Astrocyte of the hippocampus (primary cell): Measurements from ENCODE around the gene DOLPP1.

Source experiments
- DNase-seq: peaks from one replicate; pipeline ENCODE4 v3.0.0; 2011; ENCODE audit warnings: low read depth, low spot score

DOLPP1 gene

DNA sequence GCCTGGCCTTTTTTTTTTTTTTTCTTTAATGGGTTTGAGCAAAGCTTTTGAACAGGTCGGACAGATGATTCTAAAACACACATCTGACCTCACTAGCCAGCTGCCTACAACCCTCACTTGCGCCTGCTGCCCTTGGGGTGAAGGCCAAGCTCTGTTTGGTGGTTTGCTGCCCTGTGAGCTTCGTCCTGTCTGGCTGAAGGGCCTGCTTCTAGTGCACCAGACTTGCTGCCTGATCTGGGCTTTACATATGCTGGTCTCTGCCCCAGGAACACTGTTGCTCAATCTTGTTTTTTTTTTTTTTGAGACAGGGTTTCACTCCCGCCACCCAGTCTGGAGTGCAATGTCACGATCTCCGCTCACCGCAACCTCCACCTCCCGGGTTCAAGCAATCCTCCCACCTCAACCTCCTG, 16.4 kb upstream of the DOLPP1 start:
- no peak for DNase-seq

DNA sequence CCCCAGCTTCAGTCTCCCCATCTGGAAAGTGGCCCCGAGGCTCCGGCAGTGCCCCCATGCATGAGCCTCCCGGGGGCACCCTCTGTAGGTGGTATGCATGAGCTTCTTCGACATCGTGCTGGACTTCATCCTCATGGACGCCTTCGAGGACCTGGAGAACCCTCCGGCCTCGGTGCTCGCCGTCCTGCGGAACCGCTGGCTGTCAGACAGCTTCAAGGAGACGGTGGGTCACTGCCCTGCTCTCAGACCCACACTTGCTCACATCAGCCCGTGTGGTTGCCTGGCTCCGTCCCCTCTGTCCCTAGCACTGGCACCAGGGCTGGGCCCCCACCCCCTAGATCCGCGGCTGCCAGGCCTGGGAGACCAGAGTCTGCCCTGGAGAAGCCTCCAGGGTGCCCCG, 12.8 kb upstream of the DOLPP1 start:
- no peak for DNase-seq

GRCh38 chr9:129068990-129069861, 11.7 kb upstream of the DOLPP1 start:
- peak; percentile 24 for DNase-seq

DNA sequence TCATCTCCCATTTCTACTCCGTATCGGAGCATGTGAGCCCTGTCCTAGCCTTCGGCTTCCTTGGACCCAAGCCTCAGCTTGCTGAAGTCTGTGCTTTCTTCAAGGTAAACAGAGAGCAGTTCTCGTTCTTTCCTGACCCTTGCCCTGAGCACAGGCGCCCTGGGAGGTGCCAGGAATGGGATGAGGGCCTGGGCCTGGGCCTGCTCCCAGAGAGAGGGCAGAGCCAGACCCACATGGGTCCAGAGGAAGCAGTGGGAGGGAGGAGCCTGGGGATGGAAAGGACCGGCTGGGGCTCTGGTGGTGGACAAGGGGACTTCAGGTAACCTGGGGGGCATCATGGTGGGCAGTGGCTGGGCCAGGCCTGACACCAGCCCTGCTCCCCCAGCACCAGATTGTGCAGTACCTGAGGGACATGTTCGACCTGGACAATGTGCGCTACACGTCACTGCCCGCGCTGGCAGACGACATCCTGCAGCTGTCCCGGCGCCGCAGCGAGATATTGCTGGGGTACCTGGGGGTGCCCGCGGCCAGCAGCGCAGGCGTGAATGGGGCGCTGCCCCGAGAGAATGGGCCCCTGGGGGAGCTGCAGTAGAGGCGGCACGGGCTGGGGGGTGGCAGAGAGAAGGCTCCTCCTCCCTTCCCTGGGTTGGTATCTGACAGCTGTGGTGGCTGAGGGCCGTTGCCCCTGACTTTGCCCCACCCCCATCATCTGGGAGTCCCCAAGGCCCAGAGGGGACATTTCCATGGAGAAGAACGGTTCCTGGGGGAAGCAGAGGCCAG, 10.9 kb upstream of the DOLPP1 start:
- no peak for DNase-seq

- DNase-seq = no peak
Measured at GRCh38 chr9:129070696-129071525, 10.0 kb upstream of the DOLPP1 start.

DNA sequence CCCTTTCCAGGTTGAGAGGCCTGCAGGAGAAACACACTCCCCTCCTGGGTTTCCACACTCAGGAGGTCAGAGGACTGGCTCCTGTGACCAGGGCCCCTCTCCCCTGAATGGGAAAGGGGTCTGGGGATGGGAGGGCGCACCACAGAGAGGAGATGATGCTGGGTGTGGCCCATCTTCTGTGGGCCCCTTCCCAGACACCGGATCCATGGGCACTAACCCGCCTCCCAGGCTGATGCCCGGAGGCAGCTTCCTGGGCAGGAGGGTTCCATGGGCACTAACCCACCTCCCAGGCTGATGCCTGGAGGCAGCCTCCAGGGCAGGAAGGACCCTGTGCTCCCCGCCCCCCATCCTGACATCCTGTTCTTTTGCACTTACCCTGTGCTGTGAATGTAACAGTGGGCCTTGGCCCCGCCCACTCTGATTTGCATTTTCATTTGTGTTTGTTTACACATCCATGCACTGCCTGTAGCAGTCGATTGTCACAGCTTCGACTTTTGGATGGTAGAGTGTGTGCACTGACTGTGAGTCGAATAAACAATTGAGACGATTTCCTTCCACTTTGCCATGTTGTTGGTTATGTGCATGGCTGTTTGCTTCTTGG, 9.3 kb upstream of the DOLPP1 start:
- DNase-seq = peak; percentile 47

DNA sequence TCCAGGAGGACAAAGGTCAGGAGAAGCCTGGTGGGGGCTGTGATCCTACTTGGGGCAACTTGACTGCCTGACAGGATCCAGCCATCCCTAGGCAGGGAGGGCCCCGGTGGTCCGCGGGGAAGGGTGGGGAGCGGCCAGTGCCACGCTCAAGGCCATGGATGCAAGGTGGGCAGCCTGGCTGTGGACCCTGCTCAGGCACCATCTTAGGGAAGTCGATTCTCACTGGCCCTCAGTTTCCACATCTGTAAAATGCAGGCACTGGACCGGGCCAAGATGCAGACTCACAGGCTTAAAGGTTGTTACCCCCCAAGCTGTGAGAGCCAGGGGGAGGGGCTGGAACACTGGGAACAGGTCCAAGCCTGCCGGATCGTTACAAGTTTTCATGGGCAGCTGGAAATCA, 8.7 kb upstream of the DOLPP1 start:
- no peak for DNase-seq

GRCh38 chr9:129073404-129073803, 7.5 kb upstream of the DOLPP1 start:
- DNase-seq = no peak

GRCh38 chr9:129074106-129074505, 6.8 kb upstream of the DOLPP1 start:
- no peak for DNase-seq

DNA sequence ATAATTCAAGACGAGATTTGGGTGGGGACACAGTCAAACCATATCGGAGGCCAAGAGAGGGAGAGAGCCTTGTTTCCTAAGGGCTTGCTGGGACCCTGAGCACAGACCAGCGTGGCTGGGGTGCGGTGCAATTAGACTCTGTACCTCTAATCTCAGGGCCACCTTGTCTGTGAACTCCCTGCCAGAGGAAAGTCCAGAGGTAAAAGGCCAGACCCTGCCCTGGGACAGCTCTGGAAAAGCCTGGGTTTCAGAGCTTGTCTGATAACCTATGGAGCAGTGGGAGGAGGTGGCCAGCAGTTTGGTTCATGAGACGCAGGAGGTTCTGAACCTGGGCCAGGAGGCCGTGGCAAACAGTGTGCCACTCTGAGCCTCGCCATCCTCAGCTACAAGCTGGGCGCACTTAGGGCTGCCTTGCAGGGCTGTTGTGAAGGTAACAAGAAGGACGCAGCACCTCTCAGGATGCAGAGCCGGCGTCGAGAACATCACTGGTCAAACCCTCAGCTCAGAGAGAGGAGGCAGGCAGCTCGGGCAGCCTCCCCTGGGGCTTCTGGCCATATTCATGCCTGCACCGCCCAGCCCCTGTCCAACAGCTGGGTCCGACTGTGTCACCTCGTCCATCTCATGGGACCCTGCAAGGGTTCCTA, 4.8 kb upstream of the DOLPP1 start:
- no peak for DNase-seq

DNA sequence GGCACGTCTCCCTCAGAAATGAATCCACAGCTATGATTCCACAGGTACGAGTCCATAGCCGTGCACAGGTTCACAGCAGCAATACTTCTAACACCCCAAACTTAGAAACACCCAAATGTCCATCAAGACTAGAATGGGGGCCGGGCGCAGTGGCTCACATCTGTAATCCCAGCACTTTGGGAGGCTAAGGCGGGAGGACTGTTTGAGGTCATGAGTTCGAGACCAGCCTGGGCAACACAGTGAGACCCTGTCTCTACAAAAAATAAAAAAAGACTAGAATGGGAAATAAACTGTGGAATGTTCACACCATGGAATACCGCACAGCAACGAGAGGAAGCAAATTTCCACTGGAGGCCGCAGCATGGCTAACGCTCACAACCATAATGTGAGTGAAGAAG, 4.3 kb upstream of the DOLPP1 start:
- no peak for DNase-seq

DNA sequence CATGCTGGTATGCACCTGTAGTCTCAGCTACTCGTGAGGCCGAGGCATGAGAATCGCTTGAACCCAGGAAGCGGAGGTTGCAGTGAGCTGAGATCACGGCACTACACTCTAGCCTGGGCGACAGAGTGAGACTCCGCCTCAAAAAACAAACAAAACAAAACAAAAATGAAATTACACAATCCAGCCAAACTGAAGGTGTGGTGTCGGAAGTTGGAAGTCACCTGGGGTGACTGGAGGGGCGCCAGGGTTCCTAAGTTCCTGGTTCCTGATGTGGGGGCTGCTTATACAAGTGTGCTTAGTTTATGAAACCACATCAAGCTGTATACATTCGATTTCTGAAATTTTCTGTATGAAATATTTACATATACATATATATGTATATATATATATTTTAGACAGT, 3.7 kb upstream of the DOLPP1 start:
- no peak for DNase-seq

DNA sequence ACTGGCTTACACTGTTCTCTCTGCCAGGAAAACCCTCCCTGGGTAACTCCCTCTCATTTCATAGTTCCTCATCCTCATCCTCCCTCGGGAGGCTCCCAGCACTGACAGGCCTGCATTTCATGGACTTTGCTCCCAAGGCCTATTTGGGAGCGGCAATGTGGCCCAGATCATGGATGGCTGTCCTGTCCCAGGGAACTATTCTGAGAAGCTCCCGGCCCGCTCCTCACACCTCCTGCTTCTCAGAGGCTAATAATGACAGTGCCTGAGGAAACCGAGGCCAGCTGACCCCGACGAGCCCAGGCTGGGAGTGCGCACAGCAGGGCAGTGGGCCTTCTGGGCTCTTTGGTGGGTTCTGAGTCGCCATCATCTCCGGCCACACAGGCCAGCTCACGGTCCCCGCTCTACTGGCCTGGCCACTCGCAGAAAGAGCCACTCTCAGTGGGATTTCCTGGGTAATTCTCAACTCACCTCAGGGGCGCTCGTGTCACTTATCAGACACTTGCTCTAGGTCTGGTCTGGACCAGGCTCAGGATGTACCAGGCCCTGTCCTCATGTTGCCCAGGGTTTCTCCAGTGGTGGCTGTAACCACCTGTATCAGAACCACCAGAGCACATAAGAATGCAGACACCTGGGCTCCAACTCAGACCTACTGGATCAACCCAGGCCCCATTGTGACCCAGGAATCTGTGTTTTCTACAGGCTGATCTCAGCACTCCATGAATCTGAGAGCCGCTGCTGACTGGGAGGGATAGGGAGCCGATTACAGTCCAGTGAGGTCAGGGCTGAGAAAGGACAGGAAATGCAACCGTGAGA, 2.0 kb upstream of the DOLPP1 start:
- DNase-seq = no peak

GRCh38 chr9:129079829-129080228, 1.1 kb upstream of the DOLPP1 start:
- DNase-seq = no peak

DNA sequence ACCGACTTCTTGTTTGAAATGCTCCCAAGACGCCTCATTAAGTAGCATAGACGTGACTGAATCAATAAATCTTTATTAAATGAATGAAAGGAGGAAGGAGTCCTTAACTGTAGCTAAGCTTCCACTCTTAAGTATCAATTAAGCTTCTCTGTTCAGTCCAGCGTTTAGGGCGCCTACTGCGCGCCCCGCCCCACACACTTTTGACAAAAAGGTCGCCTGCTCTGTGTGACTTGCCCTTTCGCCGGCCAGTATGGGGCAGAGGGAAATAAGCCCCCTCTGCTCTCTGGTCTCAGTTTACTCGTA, 662 bp upstream of the DOLPP1 start:
- no peak for DNase-seq

GRCh38 chr9:129081388-129081904, 535 bp downstream of the DOLPP1 start:
- DNase-seq = no peak

GRCh38 chr9:129084087-129084486, 3.2 kb downstream of the DOLPP1 start:
- no peak for DNase-seq

DNA sequence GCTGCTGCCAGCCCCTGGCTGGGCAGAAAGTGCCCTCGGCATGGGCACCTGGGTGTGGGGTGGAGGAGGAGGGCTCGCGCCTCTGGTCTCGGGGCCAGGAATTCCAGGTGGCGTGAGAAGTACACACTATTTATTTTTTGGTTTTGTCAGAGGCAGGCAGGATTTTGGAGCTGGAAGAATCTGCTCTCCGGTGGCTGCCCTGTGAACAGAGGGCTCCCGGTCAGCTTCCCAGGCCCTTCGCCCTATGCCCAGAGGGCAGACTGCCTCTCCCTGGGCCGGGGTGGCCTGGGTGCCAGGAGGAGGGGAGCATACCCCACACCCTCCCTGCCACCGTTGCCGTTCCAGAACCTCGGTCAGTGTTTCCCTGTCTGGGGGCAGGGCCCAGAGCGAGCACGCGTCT, 8.3 kb downstream of the DOLPP1 start:
- DNase-seq = no peak

DNA sequence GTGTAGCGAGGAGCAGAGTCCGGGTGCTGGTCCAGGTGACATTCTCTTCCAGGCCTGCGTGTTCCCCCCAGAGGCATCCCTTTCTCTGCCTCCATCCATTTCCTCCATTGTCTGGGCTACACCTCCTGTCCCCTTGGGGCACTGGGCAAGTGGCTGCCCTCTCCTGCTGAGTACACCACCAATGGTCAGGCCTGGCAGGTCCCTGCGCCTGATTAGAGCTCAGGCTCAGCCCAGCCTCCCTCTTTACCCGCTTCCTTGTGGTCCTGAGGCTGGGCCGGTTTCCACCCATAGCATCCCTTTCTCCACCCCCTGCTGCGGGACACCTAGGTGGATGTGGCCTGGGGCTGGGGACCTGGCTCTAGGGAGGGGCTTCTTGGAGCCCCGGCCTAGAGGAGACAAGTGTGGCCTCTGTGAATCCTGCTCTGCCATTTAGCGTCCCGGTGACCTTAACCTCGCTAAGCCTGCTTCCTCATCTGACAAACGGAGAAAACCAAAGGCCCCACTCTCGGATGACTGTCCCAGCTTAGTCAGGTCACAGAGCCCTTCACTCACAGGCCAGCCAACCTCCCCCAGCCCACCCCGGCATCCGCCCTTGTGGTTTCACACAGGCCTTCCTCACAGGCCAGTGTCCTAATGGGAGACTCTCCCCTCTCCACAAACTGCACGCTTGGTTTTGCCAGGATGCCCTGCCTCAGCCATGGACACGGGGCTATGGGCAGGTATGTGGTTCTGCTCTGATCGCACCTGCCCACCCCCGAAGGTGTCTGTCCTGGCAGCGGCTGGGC, 12.9 kb downstream of the DOLPP1 start:
- DNase-seq = no peak
